OCI-LY7 (cell line): ENCODE results near the gene SLC1A6. TPM values are rescaled to one million over a fixed set of nuclear protein-coding genes. Genes with fewer than 3 reads are reported as not detected.

Experiments used
- Bru-seq: library from RNA; stranded (reverse); fragments of 400-500 nt; gene quantifications from one replicate; lab custom pipeline; 2021; lab: Mats Ljungman, UMichigan
- BruChase-seq, 2 experiments: library from RNA; stranded (reverse); fragments of 400-500 nt; gene quantifications; one replicate each; lab custom pipeline; 2021; lab: Mats Ljungman, UMichigan
- BruUV-seq: library from RNA; stranded (reverse); fragments of 400-500 nt; replicated peaks from 2 replicates; lab custom pipeline; 2021; lab: Mats Ljungman, UMichigan
- CTCF ChIA-PET: fragments of 300-600 bp; sonication (Branson Sonifier 250); formaldehyde crosslinking; loops from one replicate; lab custom pipeline; 2022; ENCODE audit warnings: antibody characterized with exemption; ENCODE audit not compliant: unreplicated experiment; lab: Charles Lee
- POLR2A ChIA-PET: fragments of 300-600 bp; sonication (Branson Sonifier 250); formaldehyde crosslinking; loops from one replicate; lab custom pipeline; 2022; ENCODE audit warnings: antibody characterized with exemption; lab: Charles Lee
- DNase-seq: peaks from one replicate; pipeline ENCODE4 v3.0.0-alpha.2; 2015; ENCODE audit warnings: low spot score
- H2AFZ ChIP-seq: fragments of 200-600 bp; sonication (generic), shearing (Covaris generic); 2 replicates; pipeline ENCODE4 v1.6.1; 2014; ENCODE audit warnings: mild to moderate bottlenecking, antibody characterized with exemption, low read length, moderate library complexity
- H3K27ac ChIP-seq: fragments of 200-600 bp; sonication (generic); 2 replicates; pipeline ENCODE4 v1.5.1; 2014; ENCODE audit warnings: mixed run types, low read depth, mild to moderate bottlenecking, moderate library complexity, low read length, inconsistent platforms; ENCODE audit not compliant: poor library complexity, severe bottlenecking
- H3K36me3 ChIP-seq: fragments of 200-600 bp; sonication (generic); 2 replicates; pipeline ENCODE4 v1.6.1; 2014; ENCODE audit warnings: mild to moderate bottlenecking, antibody characterized with exemption, low read length, moderate library complexity, mixed read lengths; ENCODE audit not compliant: insufficient read depth
- H3K4me1 ChIP-seq: fragments of 200-600 bp; sonication (generic); 2 replicates; pipeline ENCODE4 v1.5.1; 2014; ENCODE audit warnings: mild to moderate bottlenecking, low read length; ENCODE audit not compliant: insufficient read depth, poor library complexity, severe bottlenecking
- H3K4me2 ChIP-seq: fragments of 200-600 bp; sonication (generic); 2 replicates; pipeline ENCODE4 v1.6.1; 2014; ENCODE audit warnings: mild to moderate bottlenecking, low read length
- H3K4me3 ChIP-seq: fragments of 200-600 bp; sonication (generic); 2 replicates; pipeline ENCODE4 v1.5.1; 2014; ENCODE audit warnings: mild to moderate bottlenecking, low read depth, low read length; ENCODE audit not compliant: poor library complexity, severe bottlenecking
- H3K79me2 ChIP-seq: fragments of 200-600 bp; sonication (generic); 2 replicates; pipeline ENCODE4 v1.6.1; 2016; ENCODE audit warnings: low read depth, mild to moderate bottlenecking, low read length, moderate library complexity, mixed read lengths; ENCODE audit not compliant: insufficient read depth
- H3K9me2 ChIP-seq: fragments of 200-600 bp; sonication (generic); 2 replicates; pipeline ENCODE4 v1.6.1; 2016; ENCODE audit warnings: mild to moderate bottlenecking, low read length, mixed read lengths; ENCODE audit not compliant: insufficient read depth
- H3K9me3 ChIP-seq: fragments of 200-600 bp; sonication (generic); 2 replicates; pipeline ENCODE4 v1.6.1; 2014; ENCODE audit warnings: mild to moderate bottlenecking, mixed run types, low read length, mixed read lengths
- H4K20me1 ChIP-seq: fragments of 200-600 bp; sonication (generic); 2 replicates; pipeline ENCODE4 v1.6.1; 2014; ENCODE audit warnings: mild to moderate bottlenecking, antibody characterized with exemption, low read length, moderate library complexity, mixed read lengths; ENCODE audit not compliant: insufficient read depth
- EZH2phosphoT487 ChIP-seq: fragments of 200-600 bp; sonication (generic); IDR thresholded peaks from 2 replicates; pipeline ENCODE4 v1.6.1; 2018; ENCODE audit warnings: low read depth, borderline replicate concordance, mild to moderate bottlenecking, mixed run types, antibody characterized with exemption, low read length, moderate library complexity, mixed read lengths
- intact Hi-C: fragments of 100-400 bp; cut with micrococcal nuclease; formaldehyde crosslinking; loops from one replicate; pipeline ENCODE4 v1.10.0; 2022; ENCODE audit not compliant: unreplicated experiment
- long read RNA-seq: library from polyadenylated mRNA; stranded (forward); transcript quantifications from one replicate; pipeline ENCODE4 v2.0.0, GENCODE V29; 2022
- total RNA-seq, 2 experiments: library from RNA; depleted of rRNA in 1 of 2; stranded (reverse); fragments of >200 nt in 1 of 2; shearing (Covaris generic) in 1 of 2; gene quantifications; 2 replicates each; pipeline ENCODE4 v1.2.3, GENCODE V29; 2014 to 2022
- TF ChIP-seq, protein P1 (sequence below): fragments of 200-600 bp; sonication (generic); conservative IDR thresholded peaks from 2 replicates; pipeline ENCODE4 v1.5.1; 2014; ENCODE audit warnings: mild to moderate bottlenecking, antibody characterized with exemption, low read length, moderate library complexity, mixed read lengths

SLC1A6 gene
- total RNA-seq (2014; rRNA removed; shearing (Covaris generic)) (not detected in 2 replicates), total RNA-seq (2022) (not detected in 2 replicates), Bru-seq, nascent RNA (not detected), BruChase-seq, experiment 1, labeled RNA remaining after a 6-hour chase (not detected), BruChase-seq, experiment 2, labeled RNA remaining after a 2-hour chase (not detected)
- long read RNA-seq = 0 reads

DNA sequence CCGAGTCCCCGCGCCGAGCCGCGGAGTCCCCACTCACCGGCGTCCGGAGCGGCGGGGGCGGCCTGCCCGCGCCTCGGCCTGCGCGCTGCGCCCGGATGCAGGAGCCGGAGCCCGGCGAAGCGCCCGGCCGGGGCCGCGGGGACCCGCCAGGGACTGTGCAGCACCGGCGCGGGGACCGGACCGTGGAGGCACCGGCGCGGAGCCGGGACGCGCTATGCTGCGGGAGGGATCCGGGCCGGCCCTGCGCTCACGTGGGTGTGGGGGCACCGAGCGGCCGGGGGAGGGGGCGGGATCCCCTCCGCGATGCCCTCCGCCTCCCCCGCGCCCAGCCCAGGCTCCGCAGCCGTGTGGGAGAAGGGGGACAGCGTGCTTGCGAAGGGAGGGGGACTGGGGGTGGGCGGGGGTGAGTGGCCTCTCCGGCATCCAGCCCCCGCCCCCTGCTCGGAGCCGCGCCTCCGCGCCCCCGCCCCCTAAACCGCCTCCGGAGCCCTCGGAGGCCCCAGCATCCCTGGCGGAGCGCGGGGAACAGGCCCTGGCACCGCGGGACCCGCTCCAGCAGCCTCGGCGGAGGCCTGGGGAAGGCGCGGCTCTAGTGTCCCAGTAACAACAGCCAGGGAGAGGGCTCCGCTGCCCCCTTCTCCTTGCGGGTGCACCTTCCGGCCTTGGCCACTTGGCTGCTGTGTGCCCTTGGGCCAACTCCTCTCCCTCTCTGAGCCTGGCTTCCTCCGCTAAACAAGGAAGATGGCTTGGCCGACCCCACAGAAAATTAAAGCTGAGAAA lies at the start of gene SLC1A6:
SLC1A6 (minus strand) TSS at position 389 of the 780 bp plus-strand sequence. CDS start 6,954 bp downstream, outside the sequence.
- no TSS peak for BruUV-seq
- Histone ChIP-seq H3K9me2 (no peaks in the 10 kb centered on the region), H3K9me3 (no peaks in the 10 kb centered on the region), H3K4me1 (no peaks in the 10 kb centered on the region), H3K36me3 (no peaks in the 10 kb centered on the region), H3K27ac (no peak within 1 kb of the TSS), H2AFZ (no peak within 1 kb of the TSS), H3K4me3 (no peak within 1 kb of the TSS), H3K79me2 (no peaks in the 10 kb centered on the region), H3K4me2 (no peak within 1 kb of the TSS), H4K20me1 (no peaks in the 10 kb centered on the region)
- no peak for DNase-seq
- no peak for TF ChIP-seq EZH2phosphoT487
- TF ChIP-seq, protein P1, sequence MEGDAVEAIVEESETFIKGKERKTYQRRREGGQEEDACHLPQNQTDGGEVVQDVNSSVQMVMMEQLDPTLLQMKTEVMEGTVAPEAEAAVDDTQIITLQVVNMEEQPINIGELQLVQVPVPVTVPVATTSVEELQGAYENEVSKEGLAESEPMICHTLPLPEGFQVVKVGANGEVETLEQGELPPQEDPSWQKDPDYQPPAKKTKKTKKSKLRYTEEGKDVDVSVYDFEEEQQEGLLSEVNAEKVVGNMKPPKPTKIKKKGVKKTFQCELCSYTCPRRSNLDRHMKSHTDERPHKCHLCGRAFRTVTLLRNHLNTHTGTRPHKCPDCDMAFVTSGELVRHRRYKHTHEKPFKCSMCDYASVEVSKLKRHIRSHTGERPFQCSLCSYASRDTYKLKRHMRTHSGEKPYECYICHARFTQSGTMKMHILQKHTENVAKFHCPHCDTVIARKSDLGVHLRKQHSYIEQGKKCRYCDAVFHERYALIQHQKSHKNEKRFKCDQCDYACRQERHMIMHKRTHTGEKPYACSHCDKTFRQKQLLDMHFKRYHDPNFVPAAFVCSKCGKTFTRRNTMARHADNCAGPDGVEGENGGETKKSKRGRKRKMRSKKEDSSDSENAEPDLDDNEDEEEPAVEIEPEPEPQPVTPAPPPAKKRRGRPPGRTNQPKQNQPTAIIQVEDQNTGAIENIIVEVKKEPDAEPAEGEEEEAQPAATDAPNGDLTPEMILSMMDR = no peak
- CTCF ChIA-PET = no interaction called here
- POLR2A ChIA-PET = no interaction called here
- intact Hi-C loops = no loop called here

DNA sequence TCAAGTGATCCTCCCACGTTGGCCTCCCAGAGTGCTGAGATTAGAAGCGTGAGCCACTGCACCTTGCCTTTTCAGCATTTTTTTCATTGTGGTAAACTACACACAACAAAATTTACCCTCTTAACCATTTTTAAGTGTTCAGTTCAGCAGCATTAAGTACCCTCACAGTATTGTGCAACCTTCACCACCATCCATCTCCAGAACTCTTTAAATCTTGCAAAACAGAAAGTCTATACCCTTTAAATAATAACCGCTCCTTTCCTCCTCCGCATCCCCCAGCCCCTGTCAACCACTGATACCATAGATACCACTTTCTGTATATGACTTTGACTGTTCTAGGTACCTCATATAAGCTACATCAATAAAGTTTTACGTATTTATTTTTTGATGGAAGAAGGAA lies 48.8 kb upstream of the SLC1A6 start:
- CTCF ChIA-PET = no interaction called here
- H3K36me3 ChIP-seq = no peaks in the 10 kb centered on the region
- TF ChIP-seq EZH2phosphoT487 = no peak
- TF ChIP-seq, protein P1 = no peak
- DNase-seq = no peak
- POLR2A ChIA-PET = interaction anchor here (0.6 kb wide), 1 partner anchor 36 kb away, joined by 3 read pairs; no protein-coding TSS in a partner anchor
- H3K4me2 ChIP-seq = no peak overlapping the region
- H3K9me3 ChIP-seq = no peaks in the 10 kb centered on the region
- no peaks in the 10 kb centered on the region for H4K20me1 ChIP-seq
- no TSS peak for BruUV-seq
- no peaks in the 10 kb centered on the region for H3K4me1 ChIP-seq
- H3K27ac ChIP-seq = no peak overlapping the region
- H3K4me3 ChIP-seq = no peak overlapping the region
- intact Hi-C loops = no loop called here
- no peaks in the 10 kb centered on the region for H3K9me2 ChIP-seq
- H3K79me2 ChIP-seq = no peaks in the 10 kb centered on the region
- H2AFZ ChIP-seq = no peak overlapping the region
